Activated CD8-positive, alpha-beta memory T cell treated with anti-CD3 and anti-CD28 coated beads for 48 hours (primary cell): ENCODE measurements around the gene HAUS8.

Experiments
- DNase-seq, 3 experiments: peaks; one replicate each; pipeline ENCODE4 v3.0.0-alpha.2; 2020; ENCODE audit warnings: low read depth in 2 of 3, low spot score in 2 of 3

HAUS8 gene

GRCh38 chr19:17001603-17002183 is 73.6 kb downstream of the HAUS8 start:
- peak in 1 of 3 experiments; percentile 17 for DNase-seq
